Left lobe of liver (tissue), 2 donors: ENCODE results near the gene DYRK3. TPM values are rescaled to one million over a fixed set of nuclear protein-coding genes. Genes with fewer than 3 reads are reported as not detected.
"Not testable (repeated sequence)": the region's sequence is repeated elsewhere in the genome, so short reads cannot be mapped to it uniquely, and the experiment has no call there.

Experiments used
- ATAC-seq: fragments of 200-7000 bp; cut with Tn5 transposase; one replicate; pipeline ENCODE4 v1.9.1; 2020; ENCODE audit warnings: mild to moderate bottlenecking, moderate library complexity
- DNase-seq: peaks from one replicate; pipeline ENCODE4 v3.0.0-alpha.2; 2020; ENCODE audit warnings: low spot score
- total RNA-seq: library from RNA; stranded (reverse); gene quantifications from one replicate; pipeline ENCODE4 v1.2.1, GENCODE V29; 2021
- donor health status: DM: no; HTN: no; CAD: no; lungs with moderate emphysema.
- donor health status: DM: no; HTN: yes; CAD: no.

The DYRK3 gene
- total RNA-seq, 1 donor from 2014 or later, result 4.4 TPM

GRCh38 chr1:206628916-206629315, 6.4 kb upstream of the DYRK3 start:
- no peak for ATAC-seq
- DNase-seq, result no peak

GRCh38 chr1:206631085-206631509, 4.2 kb upstream of the DYRK3 start:
- ATAC-seq (peak; percentile 30), DNase-seq (peak; percentile 52)

GRCh38 chr1:206633708-206634121, 1.6 kb upstream of the DYRK3 start:
- ATAC-seq (peak; percentile 25), DNase-seq (no peak)

- DNase-seq (peak; percentile 89), ATAC-seq (peak; percentile 65)
Observed at GRCh38 chr1:206634365-206635079, 814 bp upstream of the DYRK3 start.

GRCh38 chr1:206635978-206636345, 626 bp downstream of the DYRK3 start:
- DNase-seq, result no peak
- no peak for ATAC-seq

GRCh38 chr1:206636671-206637070, 1.3 kb downstream of the DYRK3 start:
- DNase-seq, result no peak
- no peak for ATAC-seq

GRCh38 chr1:206637605-206638004, 2.3 kb downstream of the DYRK3 start:
- ATAC-seq (no peak), DNase-seq (no peak)

GRCh38 chr1:206642074-206642473, 6.7 kb downstream of the DYRK3 start:
- DNase-seq, result not testable (repeated sequence)

GRCh38 chr1:206643118-206643698, 7.9 kb downstream of the DYRK3 start:
- DNase-seq, result no peak
- no peak for ATAC-seq

More at GRCh38 chr1:206642074-206642473, 6.7 kb downstream of the DYRK3 start:
- ATAC-seq, result not testable (repeated sequence)

GRCh38 chr1:206646504-206646903, 11.2 kb downstream of the DYRK3 start:
- ATAC-seq (no peak), DNase-seq (no peak)

- ATAC-seq (no peak), DNase-seq (no peak)
Observed at GRCh38 chr1:206647224-206647623, 11.9 kb downstream of the DYRK3 start.

GRCh38 chr1:206649261-206649921, 14.1 kb downstream of the DYRK3 start:
- no peak for ATAC-seq
- no peak for DNase-seq

- no peak for DNase-seq
- ATAC-seq, result no peak
Observed at GRCh38 chr1:206651014-206651413, 15.7 kb downstream of the DYRK3 start.

GRCh38 chr1:206651958-206652890, 16.9 kb downstream of the DYRK3 start:
- ATAC-seq (peak; percentile 58), DNase-seq (no peak)

GRCh38 chr1:206653715-206654459, 18.6 kb downstream of the DYRK3 start:
- DNase-seq, result no peak
- no peak for ATAC-seq

GRCh38 chr1:206654828-206655227, 19.5 kb downstream of the DYRK3 start:
- no peak for ATAC-seq
- DNase-seq, result no peak

- no peak for DNase-seq
- ATAC-seq, result no peak
Observed at GRCh38 chr1:206655471-206655882, 20.1 kb downstream of the DYRK3 start.

GRCh38 chr1:206656936-206657335, 21.6 kb downstream of the DYRK3 start:
- DNase-seq (no peak), ATAC-seq (no peak)

- no peak for ATAC-seq
Observed at GRCh38 chr1:206657751-206658150, 22.4 kb downstream of the DYRK3 start.

GRCh38 chr1:206658264-206658980, 23.1 kb downstream of the DYRK3 start:
- ATAC-seq (no peak), DNase-seq (no peak)

More at GRCh38 chr1:206657751-206658150, 22.4 kb downstream of the DYRK3 start:
- no peak for DNase-seq
